A549 (cell line): ENCODE results near the gene CARD11.

ENCODE experiments used
- BHLHE40 ChIP-seq: IDR thresholded peaks from 2 replicates; pipeline ENCODE4 v1.6.1; 2012; ENCODE audit warnings: low read depth, low read length, inconsistent platforms
- CTCF ChIP-seq: fragments of >200 bp; sonication (Bioruptor Twin); formaldehyde crosslinking; IDR thresholded peaks from 3 replicates; pipeline ENCODE4 v1.5.1; 2016
- FOSL2 ChIP-seq, 2 experiments: fragments of 450-650 bp in 1 of 2; fragments of >200 bp in 1 of 2; sonication (Bioruptor Twin) in 1 of 2; formaldehyde crosslinking; IDR thresholded peaks; 2 replicates each; pipeline versions ENCODE4 v1.5.0 to v1.6.1; 2016 to 2020; ENCODE audit warnings: mild to moderate bottlenecking in 1 of 2, moderate library complexity in 1 of 2
- MYC ChIP-seq: IDR thresholded peaks from 2 replicates; pipeline ENCODE4 v1.6.1; 2012; ENCODE audit warnings: mild to moderate bottlenecking, inconsistent platforms, low read length, improper control_type of control experiment, borderline replicate concordance
- RAD21 ChIP-seq, 2 experiments: fragments of >200 bp in 1 of 2; sonication (Bioruptor Twin) in 1 of 2; formaldehyde crosslinking in 1 of 2; IDR thresholded peaks in 1 of 2; conservative IDR thresholded peaks in 1 of 2; 2 replicates in 1 of 2; 3 replicates in 1 of 2; pipeline ENCODE4 v1.6.1; 2012 to 2018; ENCODE audit warnings: inconsistent platforms in 1 of 2
- REST ChIP-seq: fragments of 200-600 bp; sonication (generic); IDR thresholded peaks from 2 replicates; pipeline ENCODE4 v1.6.1; 2016; ENCODE audit warnings: antibody characterized with exemption, mild to moderate bottlenecking, moderate library complexity
- TP53 ChIP-seq: fragments of 250-450 bp; sonication (Bioruptor Pico); IDR thresholded peaks from 2 replicates; pipeline ENCODE4 v1.5.0; 2021; ENCODE audit warnings: mild to moderate bottlenecking, moderate library complexity
- USF2 ChIP-seq: fragments of 450-650 bp; IDR thresholded peaks from 2 replicates; pipeline ENCODE4 v1.6.1; 2014; ENCODE audit warnings: antibody characterized with exemption
- ZC3H11A ChIP-seq: fragments of 450-650 bp; IDR thresholded peaks from 2 replicates; pipeline ENCODE4 v1.6.1; 2014; ENCODE audit warnings: antibody characterized with exemption, mild to moderate bottlenecking
- ZSCAN20 ChIP-seq: fragments of 250-450 bp; sonication (Bioruptor Pico); IDR thresholded peaks from 2 replicates; pipeline ENCODE4 v1.8.0; 2022; ENCODE audit warnings: mild to moderate bottlenecking, moderate library complexity

- no peak for TF ChIP-seq CTCF
- TF ChIP-seq MYC, result no peak
- no peak for TF ChIP-seq FOSL2 (IDR thresholded peaks at IDR 0.05)
- no peak for TF ChIP-seq FOSL2 (CRISPR knock-in tag; IDR thresholded peaks at IDR 0.05)
- no peak for TF ChIP-seq ZC3H11A
- no peak for TF ChIP-seq ZSCAN20 (CRISPR knock-in tag)
- no peak for TF ChIP-seq BHLHE40
- no peak for TF ChIP-seq TP53 (CRISPR knock-in tag)
- TF ChIP-seq RAD21 (conservative IDR thresholded peaks at IDR 0.05 in 1 of 2, IDR thresholded peaks at IDR 0.05 in 1 of 2), result no peak
- no peak for TF ChIP-seq REST
- no peak for TF ChIP-seq USF2
These were observed 23.3 kb downstream of the CARD11 start for GRCh38 chr7:3020416-3020815.
